COLO829 (cell line): ENCODE measurements around the gene APOE.

Experiments
- DNase-seq: peaks from one replicate; pipeline ENCODE4 v3.0.0; 2012; ENCODE audit warnings: low spot score

The APOE gene

DNA sequence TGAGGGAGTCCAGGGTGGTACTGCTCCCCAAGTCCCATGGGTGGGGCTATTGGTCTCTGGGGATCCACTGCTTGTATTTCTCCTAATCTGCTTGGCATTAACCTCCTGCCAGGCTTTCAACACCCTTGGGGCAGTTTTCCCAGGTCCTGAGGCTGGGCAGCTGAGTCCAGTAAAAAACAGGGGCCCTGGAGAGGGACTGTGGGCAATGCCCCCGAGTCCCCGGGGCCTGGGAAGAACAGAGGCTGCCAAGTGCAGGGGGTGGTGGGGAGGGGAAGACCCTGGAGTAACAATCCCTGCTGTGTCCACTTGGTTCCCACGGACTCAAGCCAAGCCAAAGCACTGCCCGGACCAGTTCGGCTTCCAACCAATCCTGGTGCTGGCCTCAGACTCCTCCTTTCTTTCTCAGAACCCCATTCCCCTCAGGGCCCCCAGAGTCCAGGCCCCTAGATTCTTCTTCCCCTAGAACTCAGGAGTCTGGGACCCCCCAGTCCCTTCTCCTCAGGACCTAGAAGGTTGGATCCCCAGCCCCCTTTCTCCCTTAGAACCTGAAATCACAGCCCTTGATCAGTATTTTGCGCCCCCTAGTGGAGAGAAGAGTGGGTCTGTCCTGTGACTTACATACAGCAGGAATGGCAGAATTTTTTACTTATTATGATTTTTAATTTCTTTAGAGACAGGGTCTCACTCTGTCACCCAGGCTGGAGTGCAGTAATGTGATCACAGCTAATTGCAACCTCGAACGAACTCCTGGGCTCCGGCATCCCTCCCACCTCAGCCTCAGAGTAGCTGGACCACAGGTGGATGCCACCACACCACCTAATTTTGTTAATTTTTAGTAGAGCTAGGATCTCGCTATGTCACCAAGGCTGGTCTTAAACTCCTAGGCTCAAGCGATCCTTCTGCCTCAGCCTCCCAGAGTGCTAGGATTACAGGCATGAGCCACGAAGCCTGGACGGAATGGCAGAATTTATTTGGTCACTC is 45.9 kb downstream of the APOE start:
- peak; percentile 80 for DNase-seq

DNA sequence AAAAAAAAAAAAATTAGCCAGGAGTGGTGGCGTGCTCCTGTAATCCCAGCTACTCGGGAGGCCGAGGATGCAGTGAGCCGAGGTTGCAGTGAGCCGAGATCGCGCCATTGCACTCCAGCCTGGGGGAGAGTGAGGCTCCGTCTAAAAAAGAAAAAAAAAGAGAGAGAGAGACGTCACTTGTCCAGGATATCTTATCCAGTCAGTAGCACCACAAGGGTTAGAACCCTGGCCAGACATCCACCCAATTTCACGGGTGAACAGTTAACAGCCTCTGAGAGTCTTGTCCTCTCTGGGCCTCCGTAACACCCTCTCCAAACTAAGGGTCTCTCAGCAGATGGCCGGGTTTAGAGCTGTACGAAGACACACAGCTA is 48.7 kb downstream of the APOE start:
- DNase-seq: no peak

DNA sequence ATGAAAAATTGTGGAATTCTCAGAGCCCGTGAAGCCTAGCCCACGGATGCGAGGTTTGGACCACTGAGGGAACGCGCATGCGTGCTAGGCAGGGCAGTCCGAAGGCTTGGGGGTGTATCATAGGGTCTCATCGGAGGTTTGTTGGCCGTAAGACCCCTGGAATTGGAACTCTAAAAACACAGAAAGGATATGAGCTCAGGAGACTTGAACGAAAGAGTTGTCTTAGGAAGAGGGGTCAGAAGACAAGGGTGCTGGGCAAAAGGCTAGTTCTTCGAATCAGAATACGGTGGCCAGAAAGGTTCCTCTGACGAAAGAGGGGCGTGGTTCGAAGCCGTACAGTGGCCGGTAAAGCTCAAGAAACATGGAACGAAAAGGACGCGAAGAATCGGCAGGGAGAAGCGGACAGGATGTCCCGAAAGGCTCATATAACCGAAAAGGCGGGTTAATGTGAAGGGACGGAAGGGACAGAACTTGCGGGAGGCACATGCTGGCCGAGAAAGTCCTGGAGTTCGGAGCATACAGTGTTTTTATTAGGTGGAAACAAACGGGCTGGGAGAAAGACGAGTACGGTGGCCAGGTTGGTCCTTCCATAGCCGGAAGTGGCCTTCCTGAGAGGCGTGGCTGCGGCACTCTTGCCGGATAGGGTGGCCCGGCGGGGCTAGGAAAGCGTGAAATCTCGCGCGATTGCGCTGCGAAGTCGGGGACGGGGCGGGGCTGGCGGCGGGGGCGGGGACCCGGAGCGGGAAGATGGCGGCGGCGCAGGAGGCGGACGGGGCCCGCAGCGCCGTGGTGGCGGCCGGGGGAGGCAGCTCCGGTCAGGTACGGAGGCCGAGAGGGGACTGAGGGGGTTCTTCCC is 49.3 kb downstream of the APOE start, which contains the start of gene CLPTM1:
Gene CLPTM1, plus strand, starts transcription at position 732 of the 856 bp plus-strand sequence. Its CDS starts 16 bp downstream, at position 748.
- peak; percentile 97 for DNase-seq

DNA sequence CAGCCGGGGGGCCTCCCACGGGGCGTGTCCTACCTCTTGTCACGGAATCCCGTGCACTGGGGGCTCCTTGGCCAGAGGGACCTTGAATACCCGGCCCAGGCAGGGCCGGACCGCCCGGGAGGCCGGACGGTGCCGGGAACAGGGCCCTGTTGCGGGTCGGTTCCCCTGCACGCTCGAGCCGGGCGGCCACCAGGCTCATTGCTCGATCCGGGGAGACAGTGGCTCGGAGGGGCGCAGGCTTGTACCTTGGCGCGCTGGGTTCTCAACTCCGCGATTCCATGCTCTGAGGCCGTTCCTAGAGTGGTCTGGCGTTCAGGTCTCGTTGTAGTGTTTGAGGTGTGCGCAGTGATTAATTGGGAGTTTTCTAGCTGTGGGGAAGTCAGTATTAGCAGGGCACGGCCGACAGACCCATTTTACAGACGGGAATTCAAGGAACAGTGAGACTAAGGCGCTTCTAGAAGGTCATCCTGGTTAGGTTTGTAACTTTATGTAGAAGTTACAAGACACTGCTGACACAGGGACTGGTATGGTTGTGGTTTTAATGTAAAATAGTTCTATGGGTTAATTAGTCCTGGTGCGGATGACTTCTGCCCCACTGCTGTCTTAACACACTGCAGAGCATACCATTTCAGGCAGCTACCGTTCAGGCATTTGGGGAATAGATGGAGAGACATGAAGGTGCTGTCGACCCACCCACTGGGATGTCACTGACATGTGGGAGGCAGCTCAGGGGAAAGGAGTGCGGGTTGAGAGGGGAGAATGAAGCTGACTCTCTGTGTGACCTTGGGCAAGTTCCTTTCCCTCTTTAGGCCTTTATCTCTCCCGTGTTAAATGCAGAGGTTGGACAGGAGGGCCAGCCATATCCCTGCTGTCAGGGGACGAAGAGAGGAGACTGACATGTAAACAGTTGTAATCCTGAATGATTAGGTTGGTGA is 50.2 kb downstream of the APOE start:
- no peak for DNase-seq

DNA sequence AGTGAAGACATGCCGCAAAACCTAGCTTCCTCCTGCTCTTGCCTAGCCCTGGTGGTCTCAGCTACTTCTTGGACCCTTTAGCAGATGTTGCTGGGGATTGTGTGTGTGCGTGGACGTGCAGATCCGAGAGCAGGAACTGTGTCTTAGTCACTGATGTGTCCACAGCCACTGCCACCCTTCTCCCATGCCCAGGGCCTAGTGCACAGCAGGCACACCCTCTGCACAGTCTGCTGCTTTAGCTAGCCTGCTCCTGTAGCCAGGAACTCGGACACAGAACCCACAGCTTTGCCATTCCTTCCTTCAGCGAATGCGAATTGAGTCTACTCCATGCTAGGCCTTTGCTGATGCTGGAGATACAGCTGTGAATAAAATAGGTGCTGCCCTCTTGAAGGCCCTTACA is 51.9 kb downstream of the APOE start:
- DNase-seq: no peak

DNA sequence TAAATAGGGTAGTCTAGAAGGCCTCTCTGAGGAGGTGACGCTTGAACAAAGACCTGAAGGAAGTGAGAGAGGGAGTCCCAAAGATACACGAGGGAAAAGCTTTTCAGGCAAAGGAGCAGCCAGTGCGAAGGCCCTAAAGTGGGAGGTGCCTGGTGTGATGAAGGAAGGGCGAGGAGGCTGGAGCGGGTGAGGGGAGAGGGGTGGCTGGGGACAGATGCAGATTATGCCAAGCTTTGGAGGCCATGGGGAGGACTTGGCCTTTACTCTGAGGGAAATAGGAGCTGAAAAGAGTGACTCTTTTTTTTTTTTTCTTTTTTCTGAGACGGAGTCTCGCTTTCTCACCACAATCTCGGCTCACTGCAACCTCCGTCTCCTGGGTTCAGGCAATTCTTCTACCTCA is 52.5 kb downstream of the APOE start:
- no peak for DNase-seq
